ENCODE measurements around the gene TRPM2. TPM values are rescaled to one million over a fixed set of nuclear protein-coding genes. Genes with fewer than 3 reads are reported as not detected.

Gene TRPM2
- total RNA-seq, 1 donor = 0.36 TPM

DNA sequence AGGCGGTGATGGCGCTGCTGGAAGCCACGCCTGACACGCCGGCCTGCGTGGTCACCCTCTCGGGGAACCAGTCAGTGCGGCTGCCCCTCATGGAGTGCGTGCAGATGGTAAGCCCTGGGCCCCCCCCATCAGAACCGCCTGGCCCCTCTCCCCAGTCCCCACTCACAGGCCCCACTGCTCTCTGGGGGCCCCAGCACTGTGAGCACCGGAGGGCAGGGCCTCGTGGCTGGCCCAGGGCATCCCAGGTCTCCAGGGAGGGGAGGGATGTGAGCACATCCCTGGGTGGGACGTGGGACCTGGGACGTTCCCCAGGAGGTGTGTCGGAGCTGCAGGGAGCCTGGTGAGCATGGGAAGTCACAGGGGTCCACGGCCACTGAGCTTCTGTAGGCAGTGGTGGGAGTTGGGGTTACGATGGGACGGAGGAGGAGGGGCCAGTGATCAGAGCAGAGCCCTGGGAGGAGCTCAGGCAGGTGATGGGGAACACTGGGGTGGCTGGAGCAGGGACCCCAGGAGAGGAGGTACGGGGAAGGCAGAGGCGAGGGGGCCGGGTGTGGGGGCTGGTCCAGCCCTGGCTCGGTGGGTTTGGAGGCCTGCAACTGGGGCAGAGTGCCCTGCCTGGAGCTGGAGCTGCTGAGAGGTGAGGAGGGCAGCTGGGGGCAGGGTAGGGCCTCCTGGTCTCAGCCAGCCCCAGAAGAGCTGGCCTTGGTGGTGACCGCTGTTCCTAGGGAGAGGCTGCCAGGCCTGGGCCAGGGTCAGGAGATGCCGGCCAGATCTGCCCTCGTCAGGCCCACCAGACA, 34.7 kb upstream of the TRPM2 start:
- H3K36me3 ChIP-seq (ENCODE audit: insufficient read depth, low read length) = no peaks in the 10 kb centered on the region
- H3K79me2 ChIP-seq (ENCODE audit: insufficient read depth, low read length) = no peaks in the 10 kb centered on the region
- H3K9me3 ChIP-seq (ENCODE audit: low read depth, low read length) = no peaks in the 10 kb centered on the region
- H4K20me1 ChIP-seq (ENCODE audit: insufficient read depth, low read length) = no peaks in the 10 kb centered on the region
- no peaks in the 10 kb centered on the region for H3K27me3 ChIP-seq (ENCODE audit: insufficient read depth, low read length)
- TF ChIP-seq, protein P1, sequence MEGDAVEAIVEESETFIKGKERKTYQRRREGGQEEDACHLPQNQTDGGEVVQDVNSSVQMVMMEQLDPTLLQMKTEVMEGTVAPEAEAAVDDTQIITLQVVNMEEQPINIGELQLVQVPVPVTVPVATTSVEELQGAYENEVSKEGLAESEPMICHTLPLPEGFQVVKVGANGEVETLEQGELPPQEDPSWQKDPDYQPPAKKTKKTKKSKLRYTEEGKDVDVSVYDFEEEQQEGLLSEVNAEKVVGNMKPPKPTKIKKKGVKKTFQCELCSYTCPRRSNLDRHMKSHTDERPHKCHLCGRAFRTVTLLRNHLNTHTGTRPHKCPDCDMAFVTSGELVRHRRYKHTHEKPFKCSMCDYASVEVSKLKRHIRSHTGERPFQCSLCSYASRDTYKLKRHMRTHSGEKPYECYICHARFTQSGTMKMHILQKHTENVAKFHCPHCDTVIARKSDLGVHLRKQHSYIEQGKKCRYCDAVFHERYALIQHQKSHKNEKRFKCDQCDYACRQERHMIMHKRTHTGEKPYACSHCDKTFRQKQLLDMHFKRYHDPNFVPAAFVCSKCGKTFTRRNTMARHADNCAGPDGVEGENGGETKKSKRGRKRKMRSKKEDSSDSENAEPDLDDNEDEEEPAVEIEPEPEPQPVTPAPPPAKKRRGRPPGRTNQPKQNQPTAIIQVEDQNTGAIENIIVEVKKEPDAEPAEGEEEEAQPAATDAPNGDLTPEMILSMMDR (IDR thresholded peaks at IDR 0.05; ENCODE audit: extremely low read depth, low read depth, low read length) = no peak
- H3K27ac ChIP-seq (ENCODE audit: low read depth, low read length) = no peak overlapping the region
- DNase-seq (ENCODE audit: insufficient read length, low spot score, missing footprints) = no peak
- no peaks in the 10 kb centered on the region for H3K4me1 ChIP-seq (ENCODE audit: insufficient read depth, low read length)
- no peak overlapping the region for H2AFZ ChIP-seq (ENCODE audit: low read length)
- H3K4me3 ChIP-seq (ENCODE audit: insufficient read depth, low read length) = no peak overlapping the region
- no peak overlapping the region for H3K4me2 ChIP-seq (ENCODE audit: insufficient read depth, low read length)

DNA sequence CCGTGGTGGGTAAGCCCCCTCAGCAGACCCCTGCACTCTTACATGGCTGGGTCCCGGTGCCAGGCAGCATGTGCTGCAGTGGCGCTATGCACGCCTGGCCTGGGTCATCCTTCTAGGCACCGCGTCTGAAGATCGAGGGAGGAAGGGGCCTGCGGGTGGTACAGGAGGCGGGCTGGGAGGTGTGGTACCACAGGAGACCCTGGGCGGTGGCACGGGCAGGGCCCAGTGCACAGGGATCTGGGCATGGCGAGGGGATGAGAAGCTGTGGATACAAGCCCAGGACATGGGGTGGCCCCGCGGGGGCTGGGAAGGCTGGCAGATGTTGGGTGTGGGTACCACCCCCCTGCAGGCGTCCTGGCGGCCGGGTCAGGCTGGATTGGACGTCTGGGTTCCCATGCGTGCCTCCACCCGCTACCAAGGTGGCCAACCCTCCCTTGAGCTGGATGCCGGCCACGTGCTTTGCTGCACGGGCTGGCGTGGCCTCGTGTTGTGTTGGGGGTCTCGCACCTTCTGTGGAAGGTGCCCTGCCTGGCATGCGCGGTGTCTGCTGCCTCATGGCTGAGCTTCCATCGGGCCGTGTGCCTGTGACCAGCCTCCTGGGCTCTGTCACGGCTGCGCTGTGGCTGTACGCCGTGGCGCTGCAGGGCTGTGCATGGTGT, 33.9 kb upstream of the TRPM2 start:
- H4K20me1 ChIP-seq (ENCODE audit: insufficient read depth, low read length) = no peaks in the 10 kb centered on the region
- H3K4me1 ChIP-seq (ENCODE audit: insufficient read depth, low read length) = no peaks in the 10 kb centered on the region
- H2AFZ ChIP-seq (ENCODE audit: low read length) = no peak overlapping the region
- TF ChIP-seq, protein P1 (IDR thresholded peaks at IDR 0.05; ENCODE audit: extremely low read depth, low read depth, low read length) = no peak
- DNase-seq (ENCODE audit: insufficient read length, low spot score, missing footprints) = no peak
- no peak overlapping the region for H3K4me2 ChIP-seq (ENCODE audit: insufficient read depth, low read length)
- no peaks in the 10 kb centered on the region for H3K9me3 ChIP-seq (ENCODE audit: low read depth, low read length)
- no peaks in the 10 kb centered on the region for H3K79me2 ChIP-seq (ENCODE audit: insufficient read depth, low read length)
- H3K27ac ChIP-seq (ENCODE audit: low read depth, low read length) = no peak overlapping the region
- H3K4me3 ChIP-seq (ENCODE audit: insufficient read depth, low read length) = no peak overlapping the region
- no peaks in the 10 kb centered on the region for H3K27me3 ChIP-seq (ENCODE audit: insufficient read depth, low read length)
- H3K36me3 ChIP-seq (ENCODE audit: insufficient read depth, low read length) = no peaks in the 10 kb centered on the region

DNA sequence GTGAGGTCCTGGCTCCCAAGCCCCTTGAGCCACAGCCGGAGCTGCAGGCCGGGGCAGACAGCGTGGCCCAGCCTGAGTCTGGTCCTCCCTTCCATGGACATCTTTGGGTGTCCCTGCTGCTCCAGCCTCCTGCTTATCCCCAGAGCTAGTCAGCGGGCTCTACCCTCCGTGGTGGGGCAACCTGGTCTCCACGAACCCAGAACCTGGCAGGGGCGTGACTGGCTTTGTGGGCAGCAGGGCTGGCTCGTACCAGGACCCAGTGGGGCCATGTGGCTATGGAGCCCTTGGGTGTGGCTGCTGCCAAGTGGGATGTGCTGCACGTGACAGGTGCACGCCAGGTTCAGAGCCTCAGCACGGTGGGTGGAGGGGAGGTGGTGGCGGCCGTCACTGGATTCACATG, 32.6 kb upstream of the TRPM2 start:
- no peak overlapping the region for H2AFZ ChIP-seq (ENCODE audit: low read length)
- H3K79me2 ChIP-seq (ENCODE audit: insufficient read depth, low read length) = no peaks in the 10 kb centered on the region
- no peak for DNase-seq (ENCODE audit: insufficient read length, low spot score, missing footprints)
- H3K9me3 ChIP-seq (ENCODE audit: low read depth, low read length) = no peaks in the 10 kb centered on the region
- no peak overlapping the region for H3K4me2 ChIP-seq (ENCODE audit: insufficient read depth, low read length)
- peaks cover 3% of the 10 kb centered on the region for H4K20me1 ChIP-seq (ENCODE audit: insufficient read depth, low read length)
- H3K27ac ChIP-seq (ENCODE audit: low read depth, low read length) = no peak overlapping the region
- H3K4me1 ChIP-seq (ENCODE audit: insufficient read depth, low read length) = no peaks in the 10 kb centered on the region
- H3K4me3 ChIP-seq (ENCODE audit: insufficient read depth, low read length) = no peak overlapping the region
- TF ChIP-seq, protein P1 (IDR thresholded peaks at IDR 0.05; ENCODE audit: extremely low read depth, low read depth, low read length) = no peak
- no peaks in the 10 kb centered on the region for H3K36me3 ChIP-seq (ENCODE audit: insufficient read depth, low read length)
- H3K27me3 ChIP-seq (ENCODE audit: insufficient read depth, low read length) = no peaks in the 10 kb centered on the region

DNA sequence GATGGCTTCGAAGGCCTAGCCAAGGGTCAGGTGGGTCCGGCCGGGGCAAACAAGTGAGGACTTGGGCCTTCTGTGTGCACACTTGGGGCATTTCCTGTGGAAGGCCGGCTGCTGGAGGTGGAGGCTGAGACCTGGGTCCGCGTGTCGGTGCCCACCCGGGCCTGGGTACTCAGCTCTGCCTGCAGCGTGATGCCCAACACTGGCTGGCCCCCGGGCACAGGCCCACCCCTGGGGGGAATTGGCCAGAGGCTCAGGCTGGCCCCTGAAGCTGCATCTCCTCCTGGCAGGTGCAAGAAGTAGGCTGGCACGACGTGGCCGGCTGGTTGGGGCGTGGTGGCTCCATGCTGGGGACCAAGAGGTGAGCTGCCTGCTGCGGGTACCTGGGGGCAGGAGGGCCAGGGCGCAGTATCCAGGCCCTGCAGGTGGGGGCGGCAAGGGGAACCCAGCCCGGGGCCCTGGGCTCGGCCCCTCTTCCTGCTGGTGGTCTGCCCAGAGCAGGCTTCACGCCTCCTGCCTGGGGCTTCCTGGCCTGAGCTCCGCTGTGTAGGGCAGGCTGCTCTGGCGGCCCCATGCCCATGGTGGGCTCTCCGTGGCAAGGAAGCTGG, 31.5 kb upstream of the TRPM2 start:
- Histone ChIP-seq H3K27me3 (ENCODE audit: insufficient read depth, low read length) (no peaks in the 10 kb centered on the region), H2AFZ (ENCODE audit: low read length) (no peak overlapping the region), H3K4me2 (ENCODE audit: insufficient read depth, low read length) (no peak overlapping the region), H3K9me3 (ENCODE audit: low read depth, low read length) (no peaks in the 10 kb centered on the region), H3K79me2 (ENCODE audit: insufficient read depth, low read length) (no peaks in the 10 kb centered on the region), H3K36me3 (ENCODE audit: insufficient read depth, low read length) (no peaks in the 10 kb centered on the region), H3K4me1 (ENCODE audit: insufficient read depth, low read length) (no peaks in the 10 kb centered on the region), H3K4me3 (ENCODE audit: insufficient read depth, low read length) (no peak overlapping the region), H4K20me1 (ENCODE audit: insufficient read depth, low read length) (peaks cover 3% of the 10 kb centered on the region), H3K27ac (ENCODE audit: low read depth, low read length) (no peak overlapping the region)
- TF ChIP-seq, protein P1 (IDR thresholded peaks at IDR 0.05; ENCODE audit: extremely low read depth, low read depth, low read length) = no peak
- DNase-seq (ENCODE audit: insufficient read length, low spot score, missing footprints) = no peak

Measured in osteoblast (primary cell).